ENCODE data around the gene PCP4L1.
A peak's percentile ranks its signal among the peaks of the same experiment; 100 is the strongest.
"Not testable (repeated sequence)": the region's sequence is repeated elsewhere in the genome, so short reads cannot be mapped to it uniquely, and the experiment has no call there.

The PCP4L1 gene

DNA sequence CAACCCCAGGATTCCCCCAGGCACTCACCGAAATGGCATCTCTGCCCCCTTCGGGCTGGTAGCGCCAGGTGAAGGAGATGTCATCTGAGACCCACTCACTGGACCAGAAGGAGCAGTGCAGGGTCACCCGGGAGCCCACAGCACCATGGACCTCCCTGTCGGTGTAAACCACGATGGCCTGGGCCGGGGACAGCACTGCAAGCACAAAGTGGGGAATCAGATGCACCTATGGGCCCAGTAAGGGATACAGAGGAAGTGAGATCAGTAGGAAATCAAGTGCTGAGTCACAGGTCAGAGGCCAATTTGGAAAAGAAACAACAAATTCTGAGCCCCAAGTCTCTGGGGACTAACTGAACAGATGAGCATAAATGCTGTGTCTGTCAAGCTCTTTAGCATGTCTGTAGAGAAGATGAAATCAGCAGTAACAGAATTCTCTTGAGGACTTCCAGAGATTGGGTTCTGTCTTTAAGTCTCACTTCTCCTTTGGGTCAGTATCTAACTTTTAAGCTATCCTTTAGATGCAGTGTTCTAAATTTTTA is 48.8 kb downstream of the PCP4L1 start:
- peaks cover 31% of the 10 kb centered on the region for H3K4me1 ChIP-seq (ENCODE audit: control insufficient read depth, insufficient read depth, low read length)
- peak overlapping the region; percentile 57 for H3K4me2 ChIP-seq (ENCODE audit: low read length)
- H3K4me3 ChIP-seq (ENCODE audit: low read length) = no peak overlapping the region

DNA sequence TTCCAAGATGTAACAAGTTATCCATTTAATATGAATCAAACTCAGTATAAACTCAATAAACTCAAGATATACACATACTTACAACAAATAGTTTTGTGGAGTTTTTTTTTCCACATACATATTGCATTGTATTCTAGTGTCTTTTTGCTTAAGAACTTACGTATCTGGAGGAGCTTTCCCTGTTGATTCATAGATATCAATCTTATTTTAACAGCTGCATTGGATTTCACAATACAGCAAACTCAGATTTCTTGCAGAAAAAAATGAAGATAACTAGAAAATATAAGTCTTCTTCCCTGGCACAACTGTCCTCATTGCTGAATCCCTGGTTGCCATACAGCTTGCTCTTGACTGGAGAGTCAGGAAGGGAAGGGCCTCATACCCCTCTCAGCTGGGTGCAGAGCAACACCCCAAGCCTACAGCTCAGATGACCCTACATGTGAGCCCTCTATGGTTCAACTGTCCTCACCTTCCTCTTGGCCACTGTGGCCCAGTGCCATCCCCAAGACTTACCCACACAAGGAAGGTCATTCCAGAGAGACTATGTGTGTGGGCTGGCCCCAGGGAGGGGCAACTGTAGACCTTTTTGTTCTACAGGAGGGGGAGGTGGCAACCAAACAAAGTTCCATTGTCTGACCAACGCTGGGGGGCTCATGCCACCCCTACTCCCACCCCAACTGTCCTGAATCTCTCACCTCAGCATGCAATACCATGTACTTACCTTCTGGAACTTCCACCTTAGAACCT is 49.5 kb downstream of the PCP4L1 start:
- H3K9me3 ChIP-seq (replicated peaks; ENCODE audit: low read length) = no peaks in the 10 kb centered on the region
- H3K4me1 ChIP-seq (ENCODE audit: control insufficient read depth, insufficient read depth, low read length) = peaks cover 31% of the 10 kb centered on the region
- no peaks in the 10 kb centered on the region for H3K27me3 ChIP-seq (ENCODE audit: control insufficient read depth, insufficient read depth, low read length)

More for the DNA sequence above, 48.8 kb downstream of the PCP4L1 start:
- Histone ChIP-seq H3K27me3 (ENCODE audit: control insufficient read depth, insufficient read depth, low read length) (no peaks in the 10 kb centered on the region), H3K36me3 (ENCODE audit: insufficient read depth, low read length) (no peaks in the 10 kb centered on the region), H3K9me3 (replicated peaks; ENCODE audit: low read length) (no peaks in the 10 kb centered on the region), H3K9ac (ENCODE audit: low read depth, low read length) (no peak overlapping the region)

DNA sequence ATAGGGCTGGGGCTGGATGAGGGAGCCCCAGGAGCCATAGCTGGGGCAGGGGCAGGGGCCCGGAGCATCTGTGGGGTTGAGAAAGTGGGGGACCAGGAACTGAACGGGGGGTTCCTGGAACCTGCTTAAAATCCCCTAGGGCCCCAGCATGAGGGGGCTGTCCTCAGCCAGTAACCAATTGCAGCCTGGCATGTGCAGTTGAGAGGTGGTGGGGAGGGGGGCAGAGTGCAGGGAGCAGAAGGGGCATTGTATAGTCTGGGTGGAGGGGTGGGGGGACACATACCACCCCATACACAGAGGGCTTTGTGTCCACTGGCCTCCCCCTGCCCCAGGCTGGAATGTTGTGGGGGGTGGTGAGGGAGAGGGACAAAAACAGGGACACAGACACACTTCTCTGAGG is 51.3 kb downstream of the PCP4L1 start, which contains the start of gene MPZ:
Gene MPZ (minus strand): TSS at position 101 of the 400 bp plus-strand sequence. CDS start 63 bp downstream, at position 38.
- Histone ChIP-seq H3K4me3 (ENCODE audit: low read length) (no peak within 1 kb of the TSS), H3K4me2 (ENCODE audit: low read length) (no peak within 1 kb of the TSS), H3K9me3 (replicated peaks; ENCODE audit: low read length) (no peaks in the 10 kb centered on the region), H3K27me3 (ENCODE audit: control insufficient read depth, insufficient read depth, low read length) (no peaks in the 10 kb centered on the region), H3K36me3 (ENCODE audit: insufficient read depth, low read length) (no peaks in the 10 kb centered on the region), H3K4me1 (ENCODE audit: control insufficient read depth, insufficient read depth, low read length) (peaks cover 35% of the 10 kb centered on the region), H3K9ac (ENCODE audit: low read depth, low read length) (no peak within 1 kb of the TSS)

More for the DNA sequence above, 49.5 kb downstream of the PCP4L1 start:
- no peaks in the 10 kb centered on the region for H3K36me3 ChIP-seq (ENCODE audit: insufficient read depth, low read length)
- H3K4me2 ChIP-seq (ENCODE audit: low read length) = peak overlapping the region; percentile 57
- H3K4me3 ChIP-seq (ENCODE audit: low read length) = no peak overlapping the region
- H3K9ac ChIP-seq (ENCODE audit: low read depth, low read length) = no peak overlapping the region

DNA sequence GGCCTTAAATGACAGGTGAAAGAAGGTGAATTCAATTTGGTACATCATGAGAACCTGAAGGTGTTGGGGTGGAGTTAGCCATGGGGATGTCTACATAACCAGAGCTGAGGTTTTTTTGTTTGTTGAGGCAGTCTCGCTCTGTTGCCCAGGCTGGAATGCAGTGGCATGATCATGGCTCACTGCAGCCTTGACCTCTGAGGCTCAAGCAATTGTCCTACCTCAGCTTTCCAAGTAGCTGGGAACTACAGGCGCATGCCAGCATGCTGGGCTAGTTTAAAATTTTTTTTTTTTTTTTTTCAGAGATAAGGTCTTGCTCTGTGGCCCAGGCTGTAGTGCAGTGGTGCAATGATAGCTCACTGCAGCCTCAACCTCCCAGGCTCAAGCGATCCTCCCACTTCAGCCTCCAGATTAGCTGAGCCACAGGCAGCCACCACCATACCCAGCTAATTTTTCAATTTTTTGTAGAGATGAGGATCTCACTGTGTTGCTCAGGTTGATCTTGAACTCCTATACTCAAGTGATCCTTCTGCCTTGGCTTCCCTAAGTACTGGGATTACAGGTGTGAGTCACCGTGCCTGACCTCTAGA is 53.1 kb downstream of the PCP4L1 start:
- Histone ChIP-seq H3K9me3 (replicated peaks; ENCODE audit: low read length) (no peaks in the 10 kb centered on the region), H3K4me3 (ENCODE audit: low read length) (no peak overlapping the region), H3K27me3 (ENCODE audit: control insufficient read depth, insufficient read depth, low read length) (no peaks in the 10 kb centered on the region), H3K36me3 (ENCODE audit: insufficient read depth, low read length) (no peaks in the 10 kb centered on the region), H3K4me1 (ENCODE audit: control insufficient read depth, insufficient read depth, low read length) (peaks cover 33% of the 10 kb centered on the region), H3K4me2 (ENCODE audit: low read length) (no peak overlapping the region), H3K9ac (ENCODE audit: low read depth, low read length) (no peak overlapping the region)

DNA sequence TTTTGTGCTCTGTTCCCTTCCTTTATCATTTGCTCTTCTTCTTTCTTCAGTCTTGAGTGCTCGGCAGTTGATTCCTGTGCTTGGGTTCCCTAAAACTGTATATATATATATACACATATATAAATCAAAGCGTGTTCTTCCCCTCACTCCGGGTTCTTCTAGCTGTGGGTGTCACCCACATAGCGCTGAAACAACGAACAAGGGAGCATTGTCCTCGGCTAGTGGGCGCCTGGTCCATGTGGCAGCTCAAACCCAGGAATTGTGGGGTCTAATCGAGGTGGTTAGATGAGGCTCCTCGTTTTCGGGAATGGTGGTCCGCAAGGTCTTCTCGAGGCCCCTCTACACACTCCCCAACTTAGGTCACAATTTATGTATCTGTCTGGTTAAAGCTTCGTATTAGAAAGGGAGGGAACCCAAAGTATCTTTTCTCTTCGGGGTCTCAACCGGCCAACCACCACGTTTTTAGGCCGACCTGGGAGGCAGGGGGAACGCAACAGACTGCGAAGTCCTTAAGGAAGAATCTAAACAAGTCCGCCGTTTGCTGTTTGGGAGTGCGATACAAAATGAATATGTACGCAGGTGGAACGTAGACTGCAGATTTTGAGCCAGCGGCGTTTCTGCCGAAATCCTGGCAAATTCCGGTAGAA is 55.1 kb downstream of the PCP4L1 start:
- Histone ChIP-seq H3K4me1 (ENCODE audit: control insufficient read depth, insufficient read depth, low read length) (peaks cover 13% of the 10 kb centered on the region), H3K4me2 (ENCODE audit: low read length) (peak overlapping the region; percentile 84), H3K9me3 (replicated peaks; ENCODE audit: low read length) (no peaks in the 10 kb centered on the region), H3K27me3 (ENCODE audit: control insufficient read depth, insufficient read depth, low read length) (no peaks in the 10 kb centered on the region), H3K36me3 (ENCODE audit: insufficient read depth, low read length) (no peaks in the 10 kb centered on the region), H3K4me3 (ENCODE audit: low read length) (peak overlapping the region; percentile 86), H3K9ac (ENCODE audit: low read depth, low read length) (peak overlapping the region; percentile 98)

DNA sequence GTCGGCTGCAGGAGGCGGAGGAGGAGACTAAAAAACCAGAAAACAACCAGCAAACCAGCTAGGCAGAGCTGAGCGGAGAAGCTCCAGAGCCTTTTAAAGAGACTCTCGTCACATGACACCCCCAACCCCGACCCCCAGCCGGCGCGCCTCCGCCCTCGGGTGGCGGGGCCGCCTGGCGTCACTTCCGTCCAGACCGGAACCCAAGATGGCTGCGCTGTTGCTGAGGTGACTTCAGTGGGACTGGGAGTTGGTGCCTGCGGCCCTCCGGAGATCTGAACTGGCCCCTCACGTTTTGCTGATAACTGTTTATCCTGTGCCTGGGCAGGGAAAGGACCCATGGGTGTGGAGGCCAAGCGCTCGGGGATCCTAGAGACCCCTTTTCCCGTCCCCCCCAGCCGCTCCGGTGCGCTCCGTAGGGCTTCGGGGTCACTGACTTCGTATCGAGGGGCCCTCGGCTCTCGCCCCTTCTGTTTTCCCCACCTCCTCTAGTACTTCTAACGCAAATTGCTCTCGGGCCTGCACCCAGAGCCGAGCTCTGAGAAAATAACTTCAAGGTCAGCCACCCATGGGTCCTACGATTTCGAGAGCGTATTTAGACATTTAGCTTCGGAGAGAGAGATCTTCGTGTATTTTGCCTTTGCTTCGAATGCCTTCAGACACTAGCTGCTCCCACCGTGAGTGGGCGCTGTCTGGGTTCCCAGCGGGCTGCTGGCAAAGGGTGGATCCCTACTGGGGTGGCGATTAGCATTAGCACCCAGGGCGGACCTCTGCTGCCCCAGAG is 55.8 kb downstream of the PCP4L1 start, which contains the start of gene SDHC:
Gene SDHC (plus strand): TSS at position 181 of the 781 bp plus-strand sequence. CDS start 25 bp downstream, at position 206.
- Histone ChIP-seq H3K4me3 (ENCODE audit: low read length) (peak within 1 kb of the TSS; percentile 86), H3K9ac (ENCODE audit: low read depth, low read length) (peak within 1 kb of the TSS; percentile 98), H3K4me1 (ENCODE audit: control insufficient read depth, insufficient read depth, low read length) (peaks cover 11% of the 10 kb centered on the region)

DNA sequence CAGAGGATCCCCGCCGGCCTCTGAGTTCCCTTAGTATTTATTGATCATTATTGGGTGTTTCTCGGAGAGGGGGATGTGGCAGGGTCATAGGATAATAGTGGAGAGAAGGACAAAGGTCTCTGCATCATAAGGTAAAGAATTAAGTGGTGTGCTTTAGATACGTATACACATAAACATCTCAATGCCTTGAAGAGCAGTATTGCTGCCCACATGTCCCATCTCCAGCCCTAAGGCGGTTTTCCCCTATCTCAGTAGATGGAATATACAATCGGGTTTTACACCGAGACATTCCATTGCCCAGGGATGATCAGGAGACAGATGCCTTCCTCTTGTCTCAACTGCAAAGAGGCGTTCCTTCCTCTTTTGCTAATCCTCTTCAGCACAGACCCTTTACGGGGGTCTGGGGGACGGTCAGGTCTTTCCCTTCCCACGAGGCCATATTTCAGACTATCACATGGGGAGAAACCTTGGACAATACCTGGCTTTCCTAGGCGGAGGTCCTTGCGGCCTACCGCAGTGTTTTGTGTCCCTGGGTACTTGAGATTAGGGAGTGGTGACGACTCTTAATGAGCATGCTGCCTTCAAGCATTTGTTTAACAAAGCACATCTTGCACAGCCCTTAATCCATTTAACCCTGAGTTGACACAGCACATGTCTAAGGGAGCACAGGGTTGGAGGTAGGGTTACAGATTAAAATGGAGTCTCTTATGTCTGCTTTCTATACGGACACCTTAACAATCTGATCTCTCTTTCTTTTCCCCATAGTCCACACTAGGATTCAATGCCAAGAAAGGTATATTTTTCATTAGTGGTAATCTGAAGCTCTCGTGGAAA is 57.5 kb downstream of the PCP4L1 start:
- not testable (repeated sequence) for H3K9ac ChIP-seq (ENCODE audit: low read depth, low read length); H3K27me3 ChIP-seq (ENCODE audit: control insufficient read depth, insufficient read depth, low read length); H3K4me3 ChIP-seq (ENCODE audit: low read length); H3K9me3 ChIP-seq (replicated peaks; ENCODE audit: low read length); H3K36me3 ChIP-seq (ENCODE audit: insufficient read depth, low read length)
- H3K4me1 ChIP-seq (ENCODE audit: control insufficient read depth, insufficient read depth, low read length) = peaks cover 11% of the 10 kb centered on the region
- H3K4me2 ChIP-seq (ENCODE audit: low read length) = peak overlapping the region; percentile 84

More for the DNA sequence above, 55.8 kb downstream of the PCP4L1 start, which contains the start of gene SDHC:
- Histone ChIP-seq H3K36me3 (ENCODE audit: insufficient read depth, low read length) (no peaks in the 10 kb centered on the region), H3K9me3 (replicated peaks; ENCODE audit: low read length) (no peaks in the 10 kb centered on the region), H3K27me3 (ENCODE audit: control insufficient read depth, insufficient read depth, low read length) (no peaks in the 10 kb centered on the region), H3K4me2 (ENCODE audit: low read length) (peak within 1 kb of the TSS; percentile 84)

DNA sequence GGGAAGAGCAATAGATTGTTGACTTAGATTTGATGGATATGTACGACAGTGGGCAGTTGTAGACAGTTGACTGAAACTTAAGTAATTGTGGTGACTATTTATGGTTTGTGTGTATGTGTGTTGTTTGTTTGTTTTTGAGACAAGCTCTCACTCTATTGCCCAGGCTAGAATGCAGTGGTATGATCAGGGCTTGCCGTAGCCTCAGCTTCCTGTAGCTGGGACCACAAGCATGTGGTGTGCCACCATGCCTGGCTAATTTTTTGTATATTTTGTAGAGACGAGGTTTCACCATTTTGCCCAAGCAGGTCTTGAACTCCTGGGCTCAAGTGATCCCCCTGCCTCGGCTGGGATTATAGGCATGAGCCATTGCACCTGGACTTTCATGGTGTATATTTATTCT is 65.5 kb downstream of the PCP4L1 start:
- Histone ChIP-seq H3K9me3 (replicated peaks; ENCODE audit: low read length) (no peaks in the 10 kb centered on the region), H3K4me1 (ENCODE audit: control insufficient read depth, insufficient read depth, low read length) (no peaks in the 10 kb centered on the region), H3K4me2 (ENCODE audit: low read length) (no peak overlapping the region), H3K9ac (ENCODE audit: low read depth, low read length) (no peak overlapping the region), H3K4me3 (ENCODE audit: low read length) (no peak overlapping the region), H3K27me3 (ENCODE audit: control insufficient read depth, insufficient read depth, low read length) (no peaks in the 10 kb centered on the region), H3K36me3 (ENCODE audit: insufficient read depth, low read length) (peaks cover 32% of the 10 kb centered on the region)

DNA sequence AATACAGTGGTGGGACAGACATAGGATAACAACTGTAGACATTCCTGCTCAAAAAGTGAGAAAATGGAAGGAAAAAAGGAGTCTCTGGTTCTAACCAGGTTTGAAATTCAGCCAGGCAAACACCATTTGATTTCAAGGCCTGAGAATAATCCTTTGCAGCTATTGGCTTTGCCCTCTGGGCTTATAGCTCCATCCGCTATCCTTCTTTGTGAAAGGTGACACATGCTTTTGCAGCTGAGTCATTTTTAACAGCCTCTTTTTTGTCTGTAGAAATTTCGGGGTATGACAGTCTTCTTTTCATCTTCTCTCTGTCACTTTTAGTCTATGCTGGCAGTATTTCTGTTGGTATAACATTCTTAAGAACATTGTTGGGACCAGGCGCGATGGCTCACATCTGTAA is 71.8 kb downstream of the PCP4L1 start:
- Histone ChIP-seq H3K27me3 (ENCODE audit: control insufficient read depth, insufficient read depth, low read length) (no peaks in the 10 kb centered on the region), H3K4me3 (ENCODE audit: low read length) (no peak overlapping the region), H3K9me3 (replicated peaks; ENCODE audit: low read length) (no peaks in the 10 kb centered on the region), H3K9ac (ENCODE audit: low read depth, low read length) (no peak overlapping the region), H3K4me2 (ENCODE audit: low read length) (no peak overlapping the region), H3K36me3 (ENCODE audit: insufficient read depth, low read length) (peaks cover 58% of the 10 kb centered on the region), H3K4me1 (ENCODE audit: control insufficient read depth, insufficient read depth, low read length) (no peaks in the 10 kb centered on the region)

DNA sequence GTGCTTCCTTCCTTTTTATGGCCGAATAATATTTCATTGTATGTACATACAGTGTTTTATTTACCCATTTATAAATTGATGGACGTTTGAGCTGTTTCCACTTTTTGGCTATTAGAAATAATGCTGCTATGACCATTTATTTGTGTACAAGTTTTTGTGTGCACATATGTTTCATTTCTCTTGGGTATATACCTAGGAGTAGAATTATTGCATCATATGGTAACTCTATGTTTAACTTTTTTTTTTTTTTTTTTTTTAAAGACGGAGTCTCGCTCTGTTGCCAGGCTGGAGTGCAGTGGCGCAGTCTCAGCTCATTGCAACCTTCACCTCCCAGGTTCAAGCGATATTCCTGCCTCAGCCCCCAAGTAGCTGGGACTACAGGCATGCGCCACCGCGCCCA is 74.6 kb downstream of the PCP4L1 start:
- Histone ChIP-seq H3K4me2 (ENCODE audit: low read length) (no peak overlapping the region), H3K9me3 (replicated peaks; ENCODE audit: low read length) (no peaks in the 10 kb centered on the region), H3K36me3 (ENCODE audit: insufficient read depth, low read length) (peaks cover 57% of the 10 kb centered on the region), H3K4me3 (ENCODE audit: low read length) (no peak overlapping the region), H3K9ac (ENCODE audit: low read depth, low read length) (no peak overlapping the region), H3K4me1 (ENCODE audit: control insufficient read depth, insufficient read depth, low read length) (no peaks in the 10 kb centered on the region), H3K27me3 (ENCODE audit: control insufficient read depth, insufficient read depth, low read length) (no peaks in the 10 kb centered on the region)

Data from skeletal muscle satellite cell (primary cell).